Psoas muscle (tissue), 8 donors: ENCODE results near the gene RTL5. TPM values are rescaled to one million over a fixed set of nuclear protein-coding genes. Genes with fewer than 3 reads are reported as not detected.

Experiments
- ATAC-seq, 4 donors: fragments of 200-7000 bp; cut with Tn5 transposase; one replicate each; pipeline ENCODE4 v1.9.1; 2020; ENCODE audit warnings: moderate library complexity in 3 of 4, mild to moderate bottlenecking in 2 of 4
- DNase-seq, 2 donors: peaks; one replicate each; pipeline ENCODE4 v3.0.0-alpha.2; 2020
- H3K27ac ChIP-seq: fragments of 200-600 bp; one replicate; pipeline ENCODE4 v1.8.0; 2022
- H3K27me3 ChIP-seq, 3 donors: fragments of 200-600 bp in 1 of 3; one replicate each; pipeline versions ENCODE4 v1.6.1 to v1.8.0; 2013 to 2022; ENCODE audit warnings: low read length in 2 of 3, mild to moderate bottlenecking in 2 of 3, moderate library complexity in 1 of 3; ENCODE audit not compliant: insufficient read depth in 3 of 3
- H3K36me3 ChIP-seq, 2 donors: fragments of 200-600 bp in 1 of 2; one replicate each; pipeline versions ENCODE4 v1.6.1 to v1.8.0; 2013 to 2022; ENCODE audit warnings: low read depth in 1 of 2, mild to moderate bottlenecking in 1 of 2, moderate library complexity in 1 of 2; ENCODE audit not compliant: insufficient read depth in 1 of 2
- H3K4me1 ChIP-seq: fragments of 200-600 bp; one replicate; pipeline ENCODE4 v1.8.0; 2022
- H3K4me3 ChIP-seq: fragments of 200-600 bp; one replicate; pipeline ENCODE4 v1.8.0; 2022; ENCODE audit warnings: mild to moderate bottlenecking
- H3K9me3 ChIP-seq: fragments of 200-600 bp; one replicate; pipeline ENCODE4 v1.8.0; 2022
- CTCF ChIP-seq: fragments of 200-600 bp; IDR thresholded peaks from one replicate; pipeline ENCODE4 v1.8.0; 2022; ENCODE audit warnings: antibody characterized with exemption
- WGBS, 3 donors: extraction: QIAGEN DNeasy Blood & Tissue Kit; methylation state at CpG; one replicate each; pipeline versions ENCODE4 v1.1.6 to v1.1.7; 2013; 5-methylcytosine and 5-hydroxymethylcytosine counted together
- intact Hi-C, 2 donors: fragments of 100-400 bp; cut with DNase I; formaldehyde crosslinking; loops; one replicate each; pipeline versions ENCODE4 v1.11.0 to v1.14.2; 2022
- polyA plus RNA-seq, 3 donors: library from polyadenylated mRNA; stranded (reverse); fragments of 200-250 nt; gene quantifications; one replicate each; pipeline ENCODE4 v1.2.3, GENCODE V29; 2013
- total RNA-seq, 4 donors: library from RNA; stranded (reverse); fragmentation: NEBNext Ultra II Directional in 2 of 4; extraction: Animal tissue kit (Norgen Biotek cat#: 25700) in 2 of 4; gene quantifications; one replicate each; pipeline versions ENCODE4 v1.2.1 to v1.2.4, GENCODE V29; 2021 to 2023
- donor health status: healthy with polysubstance abuse.
- donor health status: DM: no; HTN: no; CAD: no; lungs with moderate emphysema.
- donor health status: Bipolar disorder and iron deficiency.
- donor health status: healthy.
- donor health status: DM: yes; HTN: yes; CAD: no.
- donor health status: DM: no; HTN: no; CAD: no.
- donor health status: DM: no; HTN: no; CAD: no.
- donor health status: DM: yes; HTN: yes; CAD: no.

The RTL5 gene
- total and polyA plus RNA-seq, 7 donors = 0.37 to 2.2 (median 0.91) TPM

- Histone ChIP-seq H3K27me3 (peaks cover 0 to 11% (median 0%) of the 10 kb centered on the region in 3 donors), H3K9me3 (no peaks in the 10 kb centered on the region), H3K36me3 (no peaks in the 10 kb centered on the region), H3K4me3 (no peak overlapping the region), H3K4me1 (no peaks in the 10 kb centered on the region), H3K27ac (no peak overlapping the region)
- no peak for DNase-seq
- no peak for TF ChIP-seq CTCF
- ATAC-seq = no peak
- intact Hi-C loops = no loop called here
- 59 to 83% (median 80%) methylated on average over 4 of the region's 4 CpGs for WGBS, 3 donors
These were observed 9.8 kb upstream of the RTL5 start for GRCh38 chrX:72141372-72142004.

GRCh38 chrX:72139538-72139937 lies 7.8 kb upstream of the RTL5 start:
- no peak for ATAC-seq
- H3K4me3 ChIP-seq = no peak overlapping the region

GRCh38 chrX:72137846-72138495 lies 6.3 kb upstream of the RTL5 start:
- intact Hi-C loops = no loop called here
- DNase-seq (no peak), ATAC-seq (no peak)
- Histone ChIP-seq H3K9me3 (no peaks in the 10 kb centered on the region), H3K27ac (no peak overlapping the region), H3K4me3 (no peak overlapping the region), H3K4me1 (no peaks in the 10 kb centered on the region), H3K27me3 (peaks cover 0 to 30% (median 0%) of the 10 kb centered on the region in 3 donors), H3K36me3 (no peaks in the 10 kb centered on the region)
- 70 to 80% (median 72%) methylated on average over 9 of the region's 9 CpGs for WGBS, 3 donors
- TF ChIP-seq CTCF = no peak

More at GRCh38 chrX:72139538-72139937, 7.8 kb upstream of the RTL5 start:
- WGBS, 3 donors = 87 to 95% (median 93%) methylated on average over 8 of the region's 8 CpGs
- H3K9me3 ChIP-seq = no peaks in the 10 kb centered on the region
- no peak for DNase-seq
- no peak for TF ChIP-seq CTCF
- H3K4me1 ChIP-seq = no peaks in the 10 kb centered on the region
- peaks cover 0 to 14% (median 0%) of the 10 kb centered on the region in 3 donors for H3K27me3 ChIP-seq
- intact Hi-C loops = no loop called here
- H3K36me3 ChIP-seq = no peaks in the 10 kb centered on the region
- H3K27ac ChIP-seq = no peak overlapping the region

- intact Hi-C loops = no loop called here
- 85 to 95% (median 95%) methylated on average over 11 of the region's 11 CpGs for WGBS, 3 donors
- DNase-seq (no peak), ATAC-seq (no peak)
- Histone ChIP-seq H3K9me3 (no peaks in the 10 kb centered on the region), H3K36me3 (no peaks in the 10 kb centered on the region), H3K4me1 (no peaks in the 10 kb centered on the region), H3K4me3 (no peak overlapping the region), H3K27me3 (peaks cover 0 to 63% (median 0%) of the 10 kb centered on the region in 3 donors), H3K27ac (no peak overlapping the region)
- TF ChIP-seq CTCF = no peak
These were observed 2.3 kb upstream of the RTL5 start for GRCh38 chrX:72133851-72134546.
